Fibroblast of pulmonary artery (primary cell): Measurements from ENCODE around the gene HAGH.

ENCODE experiments used
- DNase-seq: peaks from one replicate; pipeline ENCODE4 v3.0.0-alpha.2; 2010; ENCODE audit warnings: low read depth
- H3K4me3 ChIP-seq: replicated peaks from 2 replicates; pipeline ENCODE4 v1.5.1; 2011; ENCODE audit warnings: low read depth, mild to moderate bottlenecking, control low read depth, low read length, moderate library complexity
- TF ChIP-seq, protein P1 (sequence below): IDR thresholded peaks from 2 replicates; pipeline ENCODE4 v1.5.1; 2011; ENCODE audit warnings: mild to moderate bottlenecking, control low read depth, low read length, inconsistent platforms; ENCODE audit errors: missing control alignments

Gene HAGH

DNA sequence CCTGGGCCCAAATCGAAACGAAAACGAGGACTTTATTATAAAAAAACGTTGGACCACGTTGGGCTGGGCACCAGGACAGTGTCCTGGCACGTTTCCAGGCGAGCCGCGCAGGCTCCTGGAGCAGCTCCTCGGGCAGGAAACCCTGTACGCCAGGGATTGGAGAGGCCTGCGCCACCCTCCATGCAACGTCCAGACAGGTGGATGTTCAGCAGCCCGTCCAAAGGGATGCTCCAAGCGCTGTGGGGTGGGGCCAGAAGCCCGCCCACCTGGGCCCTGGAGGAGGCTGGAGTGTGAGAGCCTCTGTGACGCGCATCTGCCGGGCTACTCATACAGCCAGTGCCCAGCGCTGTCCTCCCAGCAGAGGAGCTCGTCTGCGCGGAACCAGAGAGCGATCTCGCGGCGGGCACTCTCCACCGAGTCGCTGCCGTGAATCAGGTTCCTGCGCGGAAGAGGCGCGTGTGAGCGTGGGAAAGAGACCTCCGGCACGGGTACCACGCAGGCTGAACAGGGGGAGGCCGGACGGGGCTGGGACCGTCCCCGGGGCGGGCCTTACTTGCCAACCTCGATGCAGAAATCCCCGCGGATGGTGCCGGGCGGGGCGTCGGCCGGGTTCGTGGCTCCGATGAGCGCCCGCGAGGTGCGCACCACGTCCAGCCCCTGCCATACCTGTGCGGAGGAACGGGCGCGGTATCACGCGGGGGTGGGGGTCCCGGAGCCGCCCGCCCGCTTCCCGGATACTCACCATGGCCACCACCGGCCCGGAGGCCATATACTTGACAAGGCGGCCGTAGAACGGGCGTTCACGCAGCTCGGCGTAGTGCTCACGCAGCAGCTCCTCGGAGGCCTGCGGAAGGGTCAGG, 56.1 kb downstream of the HAGH start:
- H3K4me3 ChIP-seq = peak overlapping the region; percentile 74
- DNase-seq = peak; percentile 46

DNA sequence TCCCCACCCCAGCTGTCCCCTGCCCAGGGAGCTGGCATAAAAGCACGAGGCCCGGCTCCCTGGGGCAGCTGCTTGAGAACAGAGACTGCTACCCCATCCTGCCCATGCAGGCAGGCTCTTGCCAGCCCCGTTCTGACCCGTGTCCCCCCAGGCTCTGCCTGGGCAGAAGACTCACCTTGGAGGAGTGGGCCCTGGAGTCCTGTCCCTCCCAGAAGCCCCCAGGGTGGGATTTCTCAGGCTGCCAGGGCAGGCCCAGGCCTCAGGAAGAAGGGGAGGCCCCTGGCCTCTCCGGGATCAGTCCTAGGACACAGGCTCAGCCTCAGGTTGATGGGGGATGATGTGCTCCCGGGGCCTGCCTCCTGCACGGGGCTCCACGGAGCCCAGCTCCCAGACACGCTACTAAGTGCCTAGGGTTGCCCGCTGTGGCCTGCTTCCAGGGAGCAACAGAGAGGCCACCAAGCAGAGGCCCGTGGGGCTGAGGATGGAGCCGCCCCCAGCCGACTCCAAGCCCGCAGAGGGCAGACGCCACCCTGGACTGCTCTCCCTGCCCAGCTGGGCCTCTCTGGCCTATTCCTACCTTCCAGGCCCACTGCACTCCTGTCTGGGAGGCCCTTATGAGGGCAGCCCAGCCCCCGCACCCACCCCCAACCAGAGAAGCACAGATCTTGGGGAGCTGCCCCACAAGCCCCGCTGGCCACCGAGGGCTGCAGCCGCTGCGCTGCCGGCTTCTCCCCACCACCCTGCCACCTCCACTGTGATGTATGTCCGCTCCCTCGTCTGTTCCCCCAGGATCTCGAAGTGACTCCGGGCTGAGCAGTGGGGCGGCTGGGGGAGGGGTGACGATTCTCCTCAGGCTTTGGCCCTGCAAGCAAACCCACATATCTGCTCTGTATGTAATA, 57.0 kb downstream of the HAGH start:
- peak overlapping the region; percentile 74 for H3K4me3 ChIP-seq
- DNase-seq = no peak
- TF ChIP-seq, protein P1, sequence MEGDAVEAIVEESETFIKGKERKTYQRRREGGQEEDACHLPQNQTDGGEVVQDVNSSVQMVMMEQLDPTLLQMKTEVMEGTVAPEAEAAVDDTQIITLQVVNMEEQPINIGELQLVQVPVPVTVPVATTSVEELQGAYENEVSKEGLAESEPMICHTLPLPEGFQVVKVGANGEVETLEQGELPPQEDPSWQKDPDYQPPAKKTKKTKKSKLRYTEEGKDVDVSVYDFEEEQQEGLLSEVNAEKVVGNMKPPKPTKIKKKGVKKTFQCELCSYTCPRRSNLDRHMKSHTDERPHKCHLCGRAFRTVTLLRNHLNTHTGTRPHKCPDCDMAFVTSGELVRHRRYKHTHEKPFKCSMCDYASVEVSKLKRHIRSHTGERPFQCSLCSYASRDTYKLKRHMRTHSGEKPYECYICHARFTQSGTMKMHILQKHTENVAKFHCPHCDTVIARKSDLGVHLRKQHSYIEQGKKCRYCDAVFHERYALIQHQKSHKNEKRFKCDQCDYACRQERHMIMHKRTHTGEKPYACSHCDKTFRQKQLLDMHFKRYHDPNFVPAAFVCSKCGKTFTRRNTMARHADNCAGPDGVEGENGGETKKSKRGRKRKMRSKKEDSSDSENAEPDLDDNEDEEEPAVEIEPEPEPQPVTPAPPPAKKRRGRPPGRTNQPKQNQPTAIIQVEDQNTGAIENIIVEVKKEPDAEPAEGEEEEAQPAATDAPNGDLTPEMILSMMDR = no peak

More for the DNA sequence above, 56.1 kb downstream of the HAGH start:
- TF ChIP-seq, protein P1 = no peak

DNA sequence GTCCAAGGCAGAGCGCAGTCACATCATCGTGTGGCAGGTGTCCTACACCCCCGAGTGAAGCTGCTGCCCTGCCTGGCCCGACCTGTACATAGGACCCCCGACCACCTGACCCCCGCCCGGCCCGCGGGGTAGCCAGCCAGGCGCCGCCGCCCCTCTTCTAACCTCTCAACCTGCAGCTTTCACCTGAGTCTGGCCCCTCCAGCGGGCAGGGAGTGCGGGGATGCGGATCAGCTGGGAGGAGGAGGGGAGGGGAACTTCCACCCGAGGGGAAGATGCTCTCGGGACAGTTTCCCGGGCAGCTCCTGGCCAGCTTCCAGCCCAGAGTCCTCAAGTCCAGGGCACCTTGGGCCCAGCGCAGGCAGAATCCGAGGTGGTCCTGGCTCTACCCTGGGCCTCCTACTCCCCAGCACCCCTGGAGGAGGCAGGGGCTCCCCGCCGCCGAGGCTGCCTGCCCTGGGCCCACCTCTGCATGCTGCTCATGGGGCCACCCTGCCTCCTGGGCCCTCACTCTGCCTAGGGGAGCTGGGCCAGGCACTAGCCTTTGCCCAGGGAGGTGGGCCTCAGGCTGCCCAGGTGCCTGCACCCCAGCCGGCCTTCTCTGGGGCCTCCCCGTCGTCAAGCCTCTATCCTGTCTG, 57.7 kb downstream of the HAGH start:
- DNase-seq = no peak
- no peak overlapping the region for H3K4me3 ChIP-seq
- TF ChIP-seq, protein P1 = no peak

DNA sequence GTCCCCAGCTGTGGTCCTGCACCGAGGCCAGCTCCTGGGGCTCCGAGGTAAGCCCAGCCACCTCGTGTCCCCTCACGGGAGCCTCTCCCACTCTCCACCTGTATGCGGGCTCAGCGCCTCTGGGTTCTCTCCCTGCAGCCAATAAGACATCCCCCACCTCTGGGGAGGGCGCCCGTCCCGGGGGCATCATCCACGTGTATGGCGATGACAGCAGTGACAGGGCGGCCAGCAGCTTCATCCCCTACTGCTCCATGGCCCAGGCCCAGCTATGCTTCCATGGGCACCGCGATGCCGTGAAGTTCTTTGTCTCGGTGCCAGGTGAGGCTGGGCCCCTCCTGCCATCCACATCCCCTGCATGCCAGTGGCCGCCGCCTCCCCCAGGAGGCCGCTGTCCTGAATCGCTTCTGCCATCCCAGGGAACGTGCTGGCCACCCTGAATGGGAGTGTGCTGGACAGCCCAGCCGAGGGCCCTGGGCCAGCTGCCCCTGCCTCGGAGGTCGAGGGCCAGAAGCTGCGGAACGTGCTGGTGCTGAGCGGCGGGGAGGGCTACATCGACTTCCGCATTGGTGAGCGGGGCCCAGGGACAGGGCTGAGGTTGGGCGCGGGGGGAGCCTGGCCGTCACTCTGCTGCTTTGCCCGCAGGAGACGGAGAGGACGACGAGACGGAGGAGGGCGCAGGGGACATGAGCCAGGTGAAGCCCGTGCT, 58.4 kb downstream of the HAGH start:
- DNase-seq = no peak
- TF ChIP-seq, protein P1 = no peak
- H3K4me3 ChIP-seq = no peak overlapping the region

DNA sequence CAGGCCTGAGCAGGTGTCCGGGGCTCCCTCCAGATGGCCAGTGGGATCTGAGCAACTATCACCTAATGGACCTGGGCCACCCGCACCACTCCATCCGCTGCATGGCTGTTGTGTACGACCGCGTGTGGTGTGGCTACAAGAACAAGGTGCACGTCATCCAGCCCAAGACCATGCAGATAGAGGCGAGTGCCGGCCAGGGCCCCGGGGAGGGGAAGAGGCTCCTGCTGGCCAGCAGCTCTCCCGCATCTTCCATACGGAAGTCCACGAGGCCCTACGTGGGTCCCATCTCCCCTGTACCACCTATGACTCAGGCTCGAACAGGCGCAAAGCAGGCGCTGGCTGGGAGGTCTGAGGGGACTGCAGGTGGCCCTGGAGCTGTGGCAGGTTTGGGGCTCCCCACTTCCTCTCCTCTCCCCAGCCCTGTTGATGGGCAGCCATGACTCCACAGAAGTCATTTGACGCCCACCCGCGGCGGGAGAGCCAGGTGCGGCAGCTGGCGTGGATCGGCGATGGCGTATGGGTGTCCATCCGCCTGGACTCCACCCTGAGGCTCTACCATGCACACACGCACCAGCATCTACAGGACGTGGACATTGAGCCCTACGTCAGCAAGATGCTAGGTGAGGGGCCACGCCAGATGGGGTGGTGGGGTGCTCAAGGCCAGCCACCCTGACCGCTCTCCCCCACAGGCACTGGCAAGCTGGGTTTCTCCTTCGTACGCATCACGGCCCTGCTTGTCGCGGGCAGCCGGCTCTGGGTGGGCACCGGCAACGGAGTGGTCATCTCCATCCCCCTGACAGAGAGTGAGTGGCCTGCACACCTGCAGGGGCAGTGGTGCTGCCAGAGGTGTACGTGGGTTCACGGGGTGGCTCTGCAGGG, 59.3 kb downstream of the HAGH start:
- H3K4me3 ChIP-seq = no peak overlapping the region
- DNase-seq = no peak
- TF ChIP-seq, protein P1 = no peak
